Stomach (tissue), 9 donors: Measurements from ENCODE around the gene KRTAP5-3. TPM values are rescaled to one million over a fixed set of nuclear protein-coding genes. Genes with fewer than 3 reads are reported as not detected.
"Not testable (repeated sequence)": the region's sequence is repeated elsewhere in the genome, so short reads cannot be mapped to it uniquely, and the experiment has no call there.

Experiments
- DNase-seq, 2 donors: peaks; one replicate each; pipeline versions ENCODE4 v3.0.0 to v3.0.0-alpha.2; 2013 to 2019
- H3K27ac ChIP-seq, 5 donors: fragments of 200-600 bp in 4 of 5; sonication (generic) in 4 of 5; one replicate each; pipeline ENCODE4 v1.5.1; 2013 to 2019; ENCODE audit warnings: mild to moderate bottlenecking in 1 of 5, moderate library complexity in 1 of 5
- H3K27me3 ChIP-seq, 3 donors: fragments of 200-600 bp; sonication (generic); one replicate each; pipeline ENCODE4 v1.5.1; 2017 to 2019; ENCODE audit warnings: mixed run types in 1 of 3
- H3K36me3 ChIP-seq, 4 donors: fragments of 200-600 bp; sonication (generic); 1 replicate in 3 of 4; 2 replicates in 1 of 4; pipeline ENCODE4 v1.5.1; 2016 to 2019
- H3K4me1 ChIP-seq, 4 donors: fragments of 200-600 bp; sonication (generic); one replicate each; pipeline ENCODE4 v1.5.1; 2016 to 2019
- H3K4me3 ChIP-seq, 4 donors: fragments of 200-600 bp; sonication (generic) in 3 of 4; one replicate each; pipeline ENCODE4 v1.5.1; 2016 to 2019; ENCODE audit warnings: mild to moderate bottlenecking in 1 of 4
- H3K9me3 ChIP-seq, 4 donors: fragments of 200-600 bp; sonication (generic); one replicate each; pipeline ENCODE4 v1.5.1; 2016 to 2019
- EP300 ChIP-seq: sonication (generic); formaldehyde crosslinking; IDR thresholded peaks from one replicate; pipeline ENCODE4 v1.6.1; 2017; ENCODE audit warnings: antibody characterized with exemption
- POLR2A ChIP-seq, 4 donors: fragments of 450-650 bp; IDR thresholded peaks; one replicate each; pipeline ENCODE4 v1.6.1; 2016; ENCODE audit warnings: antibody characterized with exemption in 4 of 4, control low read depth in 2 of 4, mild to moderate bottlenecking in 1 of 4, moderate library complexity in 1 of 4
- POLR2AphosphoS5 ChIP-seq, 3 donors: sonication (generic); formaldehyde crosslinking; IDR thresholded peaks; one replicate each; pipeline ENCODE4 v1.6.1; 2016; ENCODE audit warnings: antibody characterized with exemption in 3 of 3
- WGBS, 5 donors: extraction: QIAGEN DNeasy Blood & Tissue Kit in 3 of 5; methylation state at CpG; one replicate each; pipeline versions ENCODE4 v1.1.5 to v1.1.7; 2013 to 2018; 5-methylcytosine and 5-hydroxymethylcytosine counted together
- intact Hi-C: fragments of 100-400 bp; cut with DNase I; formaldehyde crosslinking; loops from one replicate; pipeline ENCODE4 v1.15.1; 2023; ENCODE audit warnings: low total_unique reads
- polyA plus RNA-seq, 3 donors: library from polyadenylated mRNA; stranded (reverse); fragments of 200-250 nt; gene quantifications; one replicate each; pipeline ENCODE4 v1.2.3, GENCODE V29; 2013
- total RNA-seq, 5 donors: library from RNA; depleted of rRNA; stranded (reverse); fragments of >200 nt; gene quantifications; one replicate each; pipeline versions ENCODE4 v1.1.0 to v1.2.3, GENCODE V29; 2014 to 2016
- TF ChIP-seq, protein P1 (sequence below), 7 experiments: fragments of 450-650 bp in 4 of 7; fragments of 200-600 bp in 3 of 7; sonication (generic) in 3 of 7; IDR thresholded peaks; one replicate each; pipeline ENCODE4 v1.5.1; 2016 to 2019; ENCODE audit warnings: antibody characterized with exemption in 7 of 7, control low read depth in 2 of 7, mild to moderate bottlenecking in 1 of 7
- donor health status: healthy with polysubstance abuse.
- donor health status: Bipolar disorder and iron deficiency.
- donor health status: healthy.

Gene KRTAP5-3
- total and polyA plus RNA-seq, 8 donors: not detected

DNA sequence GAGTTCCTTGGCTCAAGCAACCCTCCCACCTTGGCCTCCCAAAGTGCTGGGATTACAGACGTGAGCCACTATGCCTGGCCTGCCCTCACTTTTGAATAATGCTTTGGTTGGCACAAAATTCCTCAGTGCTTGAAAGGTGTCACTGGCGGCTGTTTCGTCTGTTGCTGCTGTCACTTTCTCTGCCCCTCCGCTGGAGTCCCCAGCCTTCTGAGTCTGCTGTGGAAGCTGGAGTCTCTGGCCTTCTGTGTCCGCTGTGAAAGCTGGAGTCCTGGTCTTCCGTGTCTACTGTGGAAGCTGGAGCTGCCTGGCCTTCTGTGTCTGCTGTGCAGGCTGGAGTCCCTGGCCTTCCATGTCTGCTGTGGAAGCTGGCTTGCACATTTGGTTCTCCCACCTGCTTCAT lies 18.3 kb downstream of the KRTAP5-3 start:
- DNase-seq: no peak
- intact Hi-C loops: no loop called here
- TF ChIP-seq POLR2A (IDR thresholded peaks at IDR 0.05) (no peak), POLR2AphosphoS5 (IDR thresholded peaks at IDR 0.05) (no peak), EP300 (no peak)
- TF ChIP-seq, protein P1, sequence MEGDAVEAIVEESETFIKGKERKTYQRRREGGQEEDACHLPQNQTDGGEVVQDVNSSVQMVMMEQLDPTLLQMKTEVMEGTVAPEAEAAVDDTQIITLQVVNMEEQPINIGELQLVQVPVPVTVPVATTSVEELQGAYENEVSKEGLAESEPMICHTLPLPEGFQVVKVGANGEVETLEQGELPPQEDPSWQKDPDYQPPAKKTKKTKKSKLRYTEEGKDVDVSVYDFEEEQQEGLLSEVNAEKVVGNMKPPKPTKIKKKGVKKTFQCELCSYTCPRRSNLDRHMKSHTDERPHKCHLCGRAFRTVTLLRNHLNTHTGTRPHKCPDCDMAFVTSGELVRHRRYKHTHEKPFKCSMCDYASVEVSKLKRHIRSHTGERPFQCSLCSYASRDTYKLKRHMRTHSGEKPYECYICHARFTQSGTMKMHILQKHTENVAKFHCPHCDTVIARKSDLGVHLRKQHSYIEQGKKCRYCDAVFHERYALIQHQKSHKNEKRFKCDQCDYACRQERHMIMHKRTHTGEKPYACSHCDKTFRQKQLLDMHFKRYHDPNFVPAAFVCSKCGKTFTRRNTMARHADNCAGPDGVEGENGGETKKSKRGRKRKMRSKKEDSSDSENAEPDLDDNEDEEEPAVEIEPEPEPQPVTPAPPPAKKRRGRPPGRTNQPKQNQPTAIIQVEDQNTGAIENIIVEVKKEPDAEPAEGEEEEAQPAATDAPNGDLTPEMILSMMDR (IDR thresholded peaks at IDR 0.05): no peak
- peaks cover 0 to 6% (median 0%) of the 10 kb centered on the region in 4 donors for H3K4me1 ChIP-seq
- peaks cover 0 to 47% (median 0%) of the 10 kb centered on the region in 3 donors for H3K27me3 ChIP-seq
- WGBS, 5 donors: 90 to 98% (median 95%) methylated on average over 6 of the region's 6 CpGs
- no peaks in the 10 kb centered on the region for H3K9me3 ChIP-seq
- no peaks in the 10 kb centered on the region for H3K36me3 ChIP-seq
- H3K4me3 ChIP-seq: no peak overlapping the region
- H3K27ac ChIP-seq: no peak overlapping the region

DNA sequence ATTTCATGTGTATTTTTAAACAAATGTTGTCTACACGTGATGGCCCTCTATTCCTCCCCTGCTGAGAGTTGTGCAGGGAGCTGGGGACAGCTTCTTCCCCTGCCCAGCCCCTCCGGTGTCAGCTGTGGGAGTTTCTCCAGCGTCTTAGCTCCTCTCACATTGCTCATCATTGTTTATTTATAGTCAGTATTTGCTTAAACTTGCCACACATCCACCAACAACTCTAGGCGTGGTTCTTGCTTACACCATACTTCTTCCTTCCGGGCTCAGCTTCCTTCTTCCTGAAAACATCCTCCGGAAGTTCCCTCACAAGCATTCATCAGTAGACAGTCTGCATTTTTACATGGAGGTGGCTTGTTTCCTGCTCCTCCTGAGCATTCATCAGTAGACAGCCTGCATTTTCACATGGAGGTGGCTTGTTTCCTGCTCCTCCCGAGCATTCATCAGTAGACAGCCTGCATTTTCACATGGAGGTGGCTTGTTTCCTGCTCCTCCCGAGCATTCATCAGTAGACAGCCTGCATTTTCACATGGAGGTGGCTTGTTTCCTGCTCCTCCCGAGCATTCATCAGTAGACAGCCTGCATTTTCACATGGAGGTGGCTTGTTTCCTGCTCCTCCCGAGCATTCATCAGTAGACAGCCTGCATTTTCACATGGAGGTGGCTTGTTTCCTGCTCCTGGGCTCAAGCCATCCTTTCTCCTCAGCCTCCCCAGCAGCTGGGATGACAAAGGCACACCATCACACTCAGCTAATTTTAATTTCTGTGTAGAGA lies 18.9 kb downstream of the KRTAP5-3 start:
- H3K9me3 ChIP-seq, H3K4me3 ChIP-seq, intact Hi-C loops, H3K36me3 ChIP-seq, H3K4me1 ChIP-seq: not testable (repeated sequence)
- peaks cover 0 to 53% (median 0%) of the 10 kb centered on the region in 3 donors for H3K27me3 ChIP-seq
- 34 to 46% (median 42%) methylated on average over 7 to 8 of the region's 10 CpGs for WGBS, 5 donors
- peak overlapping the region in 1 of 5 donors; percentile 32 for H3K27ac ChIP-seq
- peak in 1 of 2 donors; percentile 25 for DNase-seq

DNA sequence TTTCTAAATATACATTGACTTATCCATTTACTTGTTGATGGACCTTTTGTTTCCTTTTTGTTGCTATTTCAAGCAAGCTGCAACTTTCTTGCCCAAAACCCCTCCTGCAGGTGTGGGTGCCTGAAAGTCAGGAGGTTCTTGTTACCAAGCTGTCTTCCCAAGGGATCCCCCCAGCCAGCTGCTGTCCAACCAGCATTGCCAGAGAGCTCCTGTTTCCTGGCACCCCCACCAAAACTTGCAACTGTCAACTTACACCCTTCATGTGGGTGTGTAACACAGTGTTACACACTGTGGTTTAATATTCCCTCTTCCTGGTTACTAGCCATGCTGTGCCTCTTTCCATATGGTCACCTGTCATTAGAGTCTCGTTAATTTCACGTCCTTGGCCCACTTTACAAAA lies 21.6 kb downstream of the KRTAP5-3 start:
- no peaks in the 10 kb centered on the region for H3K36me3 ChIP-seq
- H3K4me3 ChIP-seq: no peak overlapping the region
- peaks cover 0 to 6% (median 0%) of the 10 kb centered on the region in 4 donors for H3K4me1 ChIP-seq
- TF ChIP-seq POLR2A (IDR thresholded peaks at IDR 0.05) (no peak), EP300 (no peak), POLR2AphosphoS5 (IDR thresholded peaks at IDR 0.05) (no peak)
- TF ChIP-seq, protein P1 (IDR thresholded peaks at IDR 0.05): no peak
- H3K9me3 ChIP-seq: no peaks in the 10 kb centered on the region
- H3K27me3 ChIP-seq: peaks cover 0 to 41% (median 0%) of the 10 kb centered on the region in 3 donors
- intact Hi-C loops: no loop called here
- WGBS, 5 donors: 62 to 88% (median 84%) methylated on average over 2 of the region's 2 CpGs
- no peak for DNase-seq
- no peak overlapping the region for H3K27ac ChIP-seq

DNA sequence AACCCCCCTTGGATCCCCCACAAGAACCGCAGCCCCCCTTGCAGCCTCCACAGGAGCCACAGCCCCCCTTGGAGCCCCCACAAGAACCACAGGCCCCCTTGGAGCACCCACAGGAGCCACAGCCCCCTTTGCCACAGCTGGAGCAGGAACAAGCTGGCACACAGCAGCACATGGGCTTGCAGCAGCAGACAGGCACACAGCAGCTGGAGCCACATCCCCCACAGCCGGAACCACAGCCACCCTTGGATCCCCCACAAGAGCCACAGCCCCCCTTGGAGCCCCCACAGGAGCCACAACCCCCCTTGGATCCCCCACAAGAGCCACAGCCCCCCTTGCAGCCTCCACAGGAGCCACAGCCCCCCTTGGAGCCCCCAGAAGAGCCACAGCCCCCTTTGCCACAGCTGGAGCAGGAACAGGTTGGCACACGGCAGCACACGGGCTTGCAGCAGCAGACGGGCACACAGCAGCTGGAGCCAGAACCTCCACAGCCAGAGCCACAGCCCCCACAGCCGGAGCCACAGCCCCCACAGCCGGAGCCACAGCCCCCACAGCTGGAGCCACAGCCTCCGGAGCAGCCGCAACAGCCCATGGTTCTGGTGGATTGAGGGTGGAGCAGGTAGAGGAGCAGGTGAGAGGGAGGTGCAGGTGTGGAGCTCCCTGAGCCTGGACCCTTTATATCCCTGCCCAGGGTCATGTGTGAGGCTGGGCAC lies 23.4 kb downstream of the KRTAP5-3 start, which contains the start of gene KRTAP5-1:
Gene KRTAP5-1, minus strand, starts transcription at position 623 of the 710 bp plus-strand sequence. Its CDS starts 34 bp downstream, at position 589.
- DNase-seq, H3K4me1 ChIP-seq, H3K27ac ChIP-seq, intact Hi-C loops, H3K36me3 ChIP-seq, H3K9me3 ChIP-seq, H3K4me3 ChIP-seq: not testable (repeated sequence)
- WGBS, 5 donors: 60 to 82% (median 74%) methylated on average over 1 to 9 of the region's 9 CpGs
- peaks cover 0 to 35% (median 0%) of the 10 kb centered on the region in 3 donors for H3K27me3 ChIP-seq

DNA sequence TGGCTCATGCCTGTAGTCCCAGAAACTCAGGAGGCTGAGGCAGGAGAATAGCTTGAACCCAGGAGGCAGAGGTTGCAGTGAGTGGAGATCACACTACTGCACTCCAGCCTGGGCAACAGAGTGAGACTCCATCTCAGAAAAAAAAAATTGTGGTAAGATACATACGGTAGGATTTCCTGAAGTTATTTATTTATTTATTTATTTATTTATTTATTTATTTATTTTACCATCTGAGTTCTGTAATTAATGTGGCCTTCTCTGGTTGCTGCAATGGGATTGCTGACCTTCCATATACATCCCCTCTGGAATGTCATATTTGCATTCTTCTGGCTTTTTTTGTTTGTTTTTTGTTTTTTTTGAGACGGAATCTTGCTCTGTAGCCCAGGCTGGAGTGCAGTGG lies 25.4 kb downstream of the KRTAP5-3 start:
- DNase-seq, H3K27ac ChIP-seq, intact Hi-C loops, H3K4me3 ChIP-seq, H3K4me1 ChIP-seq, H3K9me3 ChIP-seq, H3K36me3 ChIP-seq: not testable (repeated sequence)
- H3K27me3 ChIP-seq: peaks cover 0 to 36% (median 0%) of the 10 kb centered on the region in 3 donors
- WGBS, 5 donors: 72 to 74% (median 73%) methylated on average over 2 of the region's 2 CpGs
